GM12878 (cell line): ENCODE data around the gene LARGE1. TPM values are rescaled to one million over a fixed set of nuclear protein-coding genes. Genes with fewer than 3 reads are reported as not detected.

ENCODE experiments used
- ATF7 ChIP-seq: fragments of 450-650 bp; IDR thresholded peaks from 2 replicates; pipeline ENCODE4 v1.6.1; 2016; ENCODE audit warnings: low read depth, mild to moderate bottlenecking
- BCLAF1 ChIP-seq: fragments of 450-650 bp; IDR thresholded peaks from 2 replicates; pipeline ENCODE4 v1.6.1; 2017; ENCODE audit warnings: antibody characterized with exemption, mild to moderate bottlenecking, moderate library complexity
- EGR1 ChIP-seq, 2 experiments: IDR thresholded peaks; 1 replicate in 1 of 2; 2 replicates in 1 of 2; pipeline ENCODE4 v1.6.1; 2011 to 2012; ENCODE audit warnings: low read depth in 2 of 2, low read length in 2 of 2, borderline replicate concordance in 1 of 2, mild to moderate bottlenecking in 1 of 2, moderate library complexity in 1 of 2
- ETV6 ChIP-seq, 2 experiments: fragments of 450-650 bp in 1 of 2; IDR thresholded peaks in 1 of 2; conservative IDR thresholded peaks in 1 of 2; 2 replicates each; pipeline ENCODE4 v1.6.1; 2014; ENCODE audit warnings: antibody characterized with exemption in 1 of 2, borderline replicate concordance in 1 of 2, low read depth in 1 of 2, mild to moderate bottlenecking in 1 of 2, moderate library complexity in 1 of 2
- FOS ChIP-seq: IDR thresholded peaks from 3 replicates; pipeline ENCODE4 v1.6.1; 2011; ENCODE audit warnings: borderline replicate concordance; ENCODE audit not compliant: insufficient read length; ENCODE audit errors: extremely low read depth
- KAT2A ChIP-seq: conservative IDR thresholded peaks from 2 replicates; pipeline ENCODE4 v1.6.1; 2011; ENCODE audit warnings: low read depth, low read length; ENCODE audit not compliant: control insufficient read depth
- MTA3 ChIP-seq: IDR thresholded peaks from 2 replicates; pipeline ENCODE4 v1.6.1; 2012; ENCODE audit warnings: low read length, inconsistent platforms, borderline replicate concordance
- NR2C1 ChIP-seq: fragments of 450-650 bp; IDR thresholded peaks from 2 replicates; pipeline ENCODE4 v1.6.1; 2017; ENCODE audit warnings: antibody characterized with exemption, mild to moderate bottlenecking, moderate library complexity
- PML ChIP-seq: IDR thresholded peaks from 2 replicates; pipeline ENCODE4 v1.6.1; 2012; ENCODE audit warnings: low read length, inconsistent platforms
- RB1 ChIP-seq: fragments of 450-650 bp; formaldehyde crosslinking; IDR thresholded peaks from 2 replicates; pipeline ENCODE4 v1.6.1; 2017; ENCODE audit warnings: mild to moderate bottlenecking, borderline replicate concordance
- RCOR1 ChIP-seq: conservative IDR thresholded peaks from 2 replicates; pipeline ENCODE4 v1.6.1; 2012; ENCODE audit warnings: low read depth, low read length, improper control_type of control experiment
- SIN3A ChIP-seq: IDR thresholded peaks from 2 replicates; pipeline ENCODE4 v1.6.1; 2012; ENCODE audit warnings: low read depth, low read length, improper control_type of control experiment
- TAF1 ChIP-seq: IDR thresholded peaks from 2 replicates; pipeline ENCODE4 v1.6.1; 2011; ENCODE audit warnings: mild to moderate bottlenecking, low read depth, low read length, borderline replicate concordance
- YBX1 ChIP-seq: fragments of 450-650 bp; IDR thresholded peaks from 2 replicates; pipeline ENCODE4 v1.6.1; 2016; ENCODE audit warnings: antibody characterized with exemption
- ZNF687 ChIP-seq: fragments of 450-650 bp; IDR thresholded peaks from 2 replicates; pipeline ENCODE4 v1.6.1; 2017; ENCODE audit warnings: mild to moderate bottlenecking, moderate library complexity
- ZSCAN29 ChIP-seq: fragments of 450-650 bp; IDR thresholded peaks from 2 replicates; pipeline ENCODE4 v1.6.1; 2017; ENCODE audit warnings: mild to moderate bottlenecking, moderate library complexity
- polyA plus RNA-seq, 11 experiments: library from polyadenylated mRNA; depleted of rRNA in 4 of 11; unstranded in 6 of 11; stranded (reverse) in 5 of 11; fragments of >200 nt; fragmentation: Nextera tagmentation in 4 of 11; fragmentation: Illumina TruSeq in 1 of 11; extraction: Ambion mirVana in 4 of 11; extraction: Trizol in 1 of 11; gene quantifications; 1 replicate in 1 of 11; 2 replicates in 10 of 11; pipeline versions ENCODE4 v1.2.1 to v1.2.3, GENCODE V29; 2011 to 2016; ENCODE audit warnings: inconsistent platforms in 2 of 11, missing spikeins in 2 of 11, low read depth in 1 of 11
- total RNA-seq, 4 experiments: library from RNA; depleted of rRNA in 3 of 4; stranded (reverse); fragments of >200 nt in 3 of 4; fragmentation: Illumina TruSeq in 1 of 4; extraction: Trizol in 1 of 4; gene quantifications; 2 replicates each; pipeline versions ENCODE4 v1.2.1 to v1.2.3, GENCODE V29; 2013 to 2021
- TF ChIP-seq, protein P1 (sequence below): IDR thresholded peaks from 2 replicates; pipeline ENCODE4 v1.6.1; 2011; ENCODE audit warnings: mild to moderate bottlenecking, low read depth, low read length, moderate library complexity; ENCODE audit not compliant: insufficient replicate concordance

Gene LARGE1
- total and polyA plus RNA-seq, 10 of the 15 experiments (the other 5 are each of a cell fraction or from before 2014, with no cell fraction given) = 3.2 to 41.4 (median 17.3) TPM

DNA sequence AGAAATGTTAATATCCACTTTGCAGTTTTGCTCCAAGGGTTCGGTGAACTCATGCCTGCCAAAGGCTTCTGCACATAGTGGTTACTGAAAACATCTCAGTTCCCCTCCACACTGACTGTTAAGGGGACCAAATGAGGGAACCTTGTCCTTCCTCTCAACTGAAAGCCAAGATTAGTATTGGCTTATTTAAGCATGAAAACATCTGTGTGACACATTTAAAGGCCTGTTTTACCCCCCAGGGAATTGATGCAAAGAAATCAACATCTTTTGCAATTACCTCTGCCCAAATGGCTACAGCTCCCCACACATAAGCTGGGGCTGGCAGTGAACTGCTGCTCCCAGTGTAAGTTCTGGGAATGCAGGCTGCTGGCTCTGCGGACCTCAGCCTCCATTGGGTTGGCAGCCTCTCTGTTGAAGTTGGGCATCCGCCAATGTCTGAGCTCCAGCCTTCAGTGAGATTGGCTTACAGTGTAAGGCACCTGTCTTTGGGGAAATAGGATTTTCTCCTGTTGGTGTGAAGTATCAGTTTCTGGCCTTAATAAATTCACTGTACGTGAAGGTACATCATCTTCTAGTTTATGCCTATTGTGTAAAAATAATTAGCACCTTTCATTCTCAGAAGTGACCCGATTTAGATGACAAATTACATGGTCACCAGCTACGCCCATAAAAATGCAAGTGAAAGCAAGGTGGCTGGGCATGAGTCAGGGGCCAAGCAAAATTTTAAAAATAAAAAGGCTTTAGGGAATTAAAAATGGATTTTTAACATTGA, 648.7 kb downstream of the LARGE1 start (continued):
- TF ChIP-seq ETV6 (conservative IDR thresholded peaks at IDR 0.05 in 1 of 2, IDR thresholded peaks at IDR 0.05 in 1 of 2; ENCODE audit: borderline replicate concordance in 1 of 2, low read depth in 1 of 2) = peak in 1 of 2 experiments; percentile 49; a peak in 1 of 4 replicates
- TF ChIP-seq PML = peak; percentile 35
- no peak for TF ChIP-seq KAT2A
- no peak; the same call in none of the 2 replicates for TF ChIP-seq ZNF687
- TF ChIP-seq ZSCAN29 = no peak
- peak; percentile 74; the same call in 1 of the 2 replicates for TF ChIP-seq MTA3
- no peak for TF ChIP-seq TAF1
- TF ChIP-seq EGR1 (IDR thresholded peaks at IDR 0.05; ENCODE audit: borderline replicate concordance in 1 of 2, low read depth in 2 of 2, low read length in 2 of 2) = no peak
- TF ChIP-seq, protein P1, sequence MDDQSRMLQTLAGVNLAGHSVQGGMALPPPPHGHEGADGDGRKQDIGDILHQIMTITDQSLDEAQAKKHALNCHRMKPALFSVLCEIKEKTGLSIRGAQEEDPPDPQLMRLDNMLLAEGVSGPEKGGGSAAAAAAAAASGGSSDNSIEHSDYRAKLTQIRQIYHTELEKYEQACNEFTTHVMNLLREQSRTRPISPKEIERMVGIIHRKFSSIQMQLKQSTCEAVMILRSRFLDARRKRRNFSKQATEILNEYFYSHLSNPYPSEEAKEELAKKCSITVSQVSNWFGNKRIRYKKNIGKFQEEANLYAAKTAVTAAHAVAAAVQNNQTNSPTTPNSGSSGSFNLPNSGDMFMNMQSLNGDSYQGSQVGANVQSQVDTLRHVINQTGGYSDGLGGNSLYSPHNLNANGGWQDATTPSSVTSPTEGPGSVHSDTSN = peak; percentile 52
- TF ChIP-seq BCLAF1 = no peak
- no peak for TF ChIP-seq FOS
- peak; percentile 53; the same call in 1 of the 2 replicates for TF ChIP-seq ATF7
- TF ChIP-seq RB1 = no peak
- TF ChIP-seq NR2C1 = no peak
- TF ChIP-seq YBX1 = 0 out of 2 replicates have a peak, but pooled peaks have one; percentile 18
- no peak for TF ChIP-seq SIN3A
- TF ChIP-seq RCOR1 = no peak
